ENCODE measurements around the gene SRF.

Gene SRF

GRCh38 chr6:43222418-43223059, 51.5 kb downstream of the SRF start:
- TF ChIP-seq CTCF (IDR thresholded peaks at IDR 0.05) = no peak
- H3K27ac Mint-ChIP-seq = no peak overlapping the region

GRCh38 chr6:43223175-43223574, 52.1 kb downstream of the SRF start:
- Mint-ChIP-seq H3K36me3 (ENCODE audit: low read depth) (peaks cover 23% of the 10 kb centered on the region), H3K4me3 (no peak overlapping the region), H3K9me3 (no peaks in the 10 kb centered on the region), H3K4me1 (peaks cover 14% of the 10 kb centered on the region), H3K27ac (no peak overlapping the region), H3K27me3 (ENCODE audit: low read depth, poor library complexity) (peaks cover 2% of the 10 kb centered on the region)
- TF ChIP-seq CTCF (IDR thresholded peaks at IDR 0.05) = no peak
- DNase-seq = no peak

More at GRCh38 chr6:43222418-43223059, 51.5 kb downstream of the SRF start:
- H3K9me3 Mint-ChIP-seq = no peaks in the 10 kb centered on the region
- peaks cover 14% of the 10 kb centered on the region for H3K4me1 Mint-ChIP-seq
- H3K36me3 Mint-ChIP-seq (ENCODE audit: low read depth) = peaks cover 25% of the 10 kb centered on the region
- no peak for DNase-seq
- H3K27me3 Mint-ChIP-seq (ENCODE audit: low read depth, poor library complexity) = peaks cover 2% of the 10 kb centered on the region
- no peak overlapping the region for H3K4me3 Mint-ChIP-seq

GRCh38 chr6:43226192-43226851, 55.3 kb downstream of the SRF start:
- H3K9me3 Mint-ChIP-seq = no peaks in the 10 kb centered on the region
- H3K27me3 Mint-ChIP-seq (ENCODE audit: low read depth, poor library complexity) = peaks cover 17% of the 10 kb centered on the region
- no peak overlapping the region for H3K4me3 Mint-ChIP-seq
- TF ChIP-seq CTCF (IDR thresholded peaks at IDR 0.05) = no peak
- H3K4me1 Mint-ChIP-seq = peaks cover 5% of the 10 kb centered on the region
- peaks cover 13% of the 10 kb centered on the region for H3K36me3 Mint-ChIP-seq (ENCODE audit: low read depth)
- peak overlapping the region; percentile 32 for H3K27ac Mint-ChIP-seq
- DNase-seq = no peak

GRCh38 chr6:43228951-43229802, 58.1 kb downstream of the SRF start, which contains the start of gene DNPH1:
TSS of gene DNPH1 (minus strand) at chr6:43229481. CDS start at chr6:43229456, 25 bp downstream.
- peak; percentile 84 for DNase-seq
- peaks cover 13% of the 10 kb centered on the region for H3K36me3 Mint-ChIP-seq (ENCODE audit: low read depth)
- H3K27me3 Mint-ChIP-seq (ENCODE audit: low read depth, poor library complexity) = peaks cover 44% of the 10 kb centered on the region
- H3K4me3 Mint-ChIP-seq = peak within 1 kb of the TSS; percentile 87
- no peaks in the 10 kb centered on the region for H3K9me3 Mint-ChIP-seq
- peaks cover 5% of the 10 kb centered on the region for H3K4me1 Mint-ChIP-seq
- no peak within 1 kb of the TSS for H3K27ac Mint-ChIP-seq
- peak; percentile 77 for TF ChIP-seq CTCF (IDR thresholded peaks at IDR 0.05)

GRCh38 chr6:43229803-43230620, 58.9 kb downstream of the SRF start:
- TF ChIP-seq CTCF (IDR thresholded peaks at IDR 0.05) = no peak
- H3K4me3 Mint-ChIP-seq = peak overlapping the region; percentile 87
- no peaks in the 10 kb centered on the region for H3K9me3 Mint-ChIP-seq
- H3K27ac Mint-ChIP-seq = no peak overlapping the region
- H3K36me3 Mint-ChIP-seq (ENCODE audit: low read depth) = peaks cover 13% of the 10 kb centered on the region
- H3K4me1 Mint-ChIP-seq = peaks cover 5% of the 10 kb centered on the region
- no peak for DNase-seq
- peaks cover 52% of the 10 kb centered on the region for H3K27me3 Mint-ChIP-seq (ENCODE audit: low read depth, poor library complexity)

Measured in nephron progenitor cell (in vitro differentiated cells).